DND-41 (cell line): ENCODE measurements around the gene GPR15LG.

Experiments
- CTCF ChIP-seq: IDR thresholded peaks from 2 replicates; pipeline ENCODE4 v1.5.1; 2012; ENCODE audit warnings: borderline replicate concordance, low read length, moderate library complexity, mild to moderate bottlenecking; ENCODE audit not compliant: poor library complexity, severe bottlenecking; ENCODE audit errors: extremely low read depth
- EZH2 ChIP-seq: IDR thresholded peaks from 3 replicates; pipeline ENCODE4 v1.6.1; 2012; ENCODE audit warnings: borderline replicate concordance, low read depth, mild to moderate bottlenecking, moderate library complexity, low read length, inconsistent platforms; ENCODE audit not compliant: severe bottlenecking

- TF ChIP-seq CTCF (no peak), EZH2 (no peak)
Observed at GRCh38 chr10:84193846-84194423, 20.3 kb downstream of the GPR15LG start.
